Stimulated activated CD4-positive, alpha-beta T cell treated with anti-CD3 and anti-CD28 coated beads, Interleukin-15, amount 100 ng/mL, for 1 hour (primary cell): Measurements from ENCODE around the gene LAMP1.
"Not testable (repeated sequence)": the region's sequence is repeated elsewhere in the genome, so short reads cannot be mapped to it uniquely, and the experiment has no call there.

Experiments used
- DNase-seq, 2 donors: peaks; one replicate each; pipeline ENCODE4 v3.0.0-alpha.2; 2020; ENCODE audit warnings: low read depth in 1 of 2, low spot score in 1 of 2

LAMP1 gene

DNA sequence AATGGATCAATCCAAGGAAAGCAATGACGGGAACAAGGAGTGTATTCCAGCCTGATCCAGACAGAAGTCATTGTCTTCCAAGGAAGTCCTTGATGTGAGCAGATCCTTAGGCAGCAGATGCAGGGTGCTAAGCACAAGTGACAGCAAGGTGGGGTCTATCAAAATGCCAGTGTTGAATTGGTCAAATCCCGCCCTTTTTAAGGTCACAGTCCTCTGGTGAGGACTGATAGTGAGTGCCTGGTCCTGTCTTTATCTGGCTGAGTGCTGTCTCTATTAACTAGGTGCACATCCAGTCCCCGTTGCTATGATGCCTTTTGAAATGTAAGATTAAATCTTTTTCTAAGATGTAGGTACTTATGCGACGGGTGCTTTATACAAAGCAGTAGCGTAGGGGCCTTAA lies 1.3 kb upstream of the LAMP1 start:
- DNase-seq, result no peak

DNA sequence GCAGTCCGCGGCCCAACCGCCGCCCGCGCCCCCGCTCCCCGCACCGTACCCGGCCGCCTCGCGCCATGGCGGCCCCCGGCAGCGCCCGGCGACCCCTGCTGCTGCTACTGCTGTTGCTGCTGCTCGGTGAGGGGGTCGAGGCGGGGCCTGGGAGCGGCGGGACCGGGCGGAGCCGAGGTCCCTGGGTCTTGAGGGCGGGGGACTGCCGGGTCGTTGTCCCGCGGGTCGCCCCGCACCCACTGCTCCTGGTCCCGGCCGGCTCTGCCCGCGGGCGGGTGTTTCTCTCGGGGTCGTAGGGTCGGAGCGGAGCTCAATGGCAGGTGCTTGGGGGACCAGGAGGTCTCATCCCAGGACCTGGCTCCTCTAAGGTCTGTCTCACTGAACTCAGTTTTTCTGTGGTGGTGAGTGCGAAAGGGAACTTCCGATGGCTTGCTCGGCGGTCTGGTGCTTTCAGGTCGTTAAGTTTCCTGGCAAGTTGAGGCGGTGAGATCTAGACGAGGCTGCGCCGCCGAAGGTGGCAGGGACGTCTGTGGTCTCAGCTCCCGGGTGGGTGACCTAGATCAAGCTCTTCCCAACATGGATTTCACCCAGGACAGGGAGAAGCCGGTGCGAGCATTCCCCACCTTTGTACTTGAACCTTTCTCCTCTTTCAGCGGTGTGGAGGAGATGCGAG lies 467 bp downstream of the LAMP1 start:
- peak; percentile 20 to 25 for DNase-seq

- no peak for DNase-seq
Observed at GRCh38 chr13:113298043-113298945, 1.3 kb downstream of the LAMP1 start.

DNA sequence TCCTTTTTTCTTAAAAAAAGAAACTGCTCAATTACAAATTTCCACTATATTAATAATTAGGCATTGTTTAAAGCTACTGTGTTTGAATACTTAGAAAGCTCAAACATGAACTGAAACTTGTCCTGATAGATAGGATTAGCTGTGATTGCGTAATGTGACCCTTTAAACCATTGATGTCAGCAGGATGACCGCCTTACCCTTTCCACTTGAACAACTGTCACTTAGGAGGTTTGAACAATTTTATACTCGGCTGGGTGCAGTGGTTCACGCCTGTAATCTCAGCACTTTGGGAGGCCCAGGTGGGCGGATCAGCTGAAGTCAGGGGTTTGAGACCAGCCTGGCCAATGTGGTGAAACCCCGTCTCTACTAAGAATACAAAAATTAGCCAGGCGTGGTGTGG lies 2.9 kb downstream of the LAMP1 start:
- no peak for DNase-seq

GRCh38 chr13:113302986-113303385 lies 5.9 kb downstream of the LAMP1 start:
- no peak for DNase-seq

- no peak for DNase-seq
Observed at GRCh38 chr13:113304121-113304520, 7.1 kb downstream of the LAMP1 start.

- no peak for DNase-seq
Observed at GRCh38 chr13:113305208-113305607, 8.2 kb downstream of the LAMP1 start.

GRCh38 chr13:113307491-113307890 lies 10.5 kb downstream of the LAMP1 start:
- DNase-seq, result no peak

DNA sequence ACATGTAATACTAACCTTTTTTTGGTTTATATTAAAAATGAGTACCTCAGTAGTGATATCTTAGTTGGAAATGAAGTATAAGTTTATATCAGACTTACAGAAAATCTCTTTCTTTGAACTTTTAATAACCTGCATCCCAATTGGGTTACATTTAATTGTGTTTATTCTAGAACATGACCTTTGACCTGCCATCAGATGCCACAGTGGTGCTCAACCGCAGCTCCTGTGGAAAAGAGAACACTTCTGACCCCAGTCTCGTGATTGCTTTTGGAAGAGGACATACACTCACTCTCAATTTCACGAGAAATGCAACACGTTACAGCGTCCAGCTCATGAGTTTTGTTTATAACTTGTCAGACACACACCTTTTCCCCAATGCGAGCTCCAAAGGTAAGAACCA lies 12.4 kb downstream of the LAMP1 start:
- no peak for DNase-seq

DNA sequence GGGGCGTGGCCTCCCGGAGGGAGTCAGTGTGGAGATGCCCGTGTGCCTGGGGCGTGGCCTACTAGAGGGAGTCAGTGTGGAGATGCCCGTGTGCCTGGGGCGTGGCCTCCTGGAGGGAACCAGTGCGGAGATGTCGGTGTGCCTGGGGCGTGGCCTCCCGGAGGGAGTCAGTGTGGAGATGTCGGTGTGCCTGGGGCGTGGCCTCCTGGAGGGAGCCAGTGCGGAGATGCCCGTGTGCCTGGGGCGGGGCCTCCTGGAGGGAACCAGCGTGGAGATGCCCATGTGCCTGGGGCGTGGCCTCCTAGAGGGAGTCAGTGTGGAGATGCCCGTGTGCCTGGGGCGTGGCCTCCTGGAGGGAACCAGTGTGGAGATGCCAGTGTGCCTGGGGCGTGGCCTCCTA lies 17.1 kb downstream of the LAMP1 start:
- not testable (repeated sequence) for DNase-seq

DNA sequence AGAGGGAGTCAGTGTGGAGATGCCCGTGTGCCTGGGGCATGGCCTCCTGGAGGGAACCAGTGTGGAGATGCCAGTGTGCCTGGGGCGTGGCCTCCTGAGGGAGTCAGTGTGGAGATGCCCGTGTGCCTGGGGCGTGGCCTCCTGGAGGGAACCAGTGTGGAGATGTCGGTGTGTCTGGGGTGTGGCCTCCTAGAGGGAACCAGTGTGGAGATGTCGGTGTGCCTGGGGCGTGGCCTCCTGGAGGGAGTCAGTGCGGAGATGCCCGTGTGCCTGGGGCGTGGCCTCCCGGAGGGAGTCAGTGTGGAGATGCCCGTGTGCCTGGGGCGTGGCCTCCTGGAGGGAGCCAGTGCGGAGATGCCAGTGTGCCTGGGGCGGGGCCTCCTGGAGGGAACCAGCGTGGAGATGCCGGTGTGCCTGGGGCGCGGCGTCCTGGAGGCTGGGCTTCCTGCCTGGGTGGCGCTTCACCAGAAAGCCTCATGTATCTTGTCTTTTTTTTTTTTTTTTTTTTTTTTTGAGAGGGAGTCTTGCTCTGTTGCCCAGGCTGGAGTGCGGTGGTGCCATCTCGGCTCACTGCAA lies 17.9 kb downstream of the LAMP1 start:
- not testable (repeated sequence) for DNase-seq

DNA sequence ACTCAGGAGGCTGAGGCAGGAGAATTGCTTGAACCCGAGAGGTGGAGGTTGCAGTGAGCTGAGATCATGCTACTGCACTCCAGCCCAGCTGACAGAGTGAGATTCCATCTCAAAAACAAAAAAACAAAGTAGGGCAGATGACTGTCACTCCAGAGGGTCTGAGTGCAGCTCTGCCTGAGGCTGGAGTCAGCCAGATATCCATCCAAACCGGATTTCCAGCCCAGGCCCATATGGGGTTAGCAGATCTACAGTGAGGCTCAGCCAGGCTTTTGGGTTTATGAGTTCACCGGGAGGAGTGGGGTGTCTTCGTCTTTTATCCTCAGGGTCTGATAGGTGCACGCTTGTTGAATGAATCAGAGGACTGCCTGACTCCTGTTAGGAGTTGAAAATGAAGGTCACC lies 19.0 kb downstream of the LAMP1 start:
- DNase-seq, result no peak

DNA sequence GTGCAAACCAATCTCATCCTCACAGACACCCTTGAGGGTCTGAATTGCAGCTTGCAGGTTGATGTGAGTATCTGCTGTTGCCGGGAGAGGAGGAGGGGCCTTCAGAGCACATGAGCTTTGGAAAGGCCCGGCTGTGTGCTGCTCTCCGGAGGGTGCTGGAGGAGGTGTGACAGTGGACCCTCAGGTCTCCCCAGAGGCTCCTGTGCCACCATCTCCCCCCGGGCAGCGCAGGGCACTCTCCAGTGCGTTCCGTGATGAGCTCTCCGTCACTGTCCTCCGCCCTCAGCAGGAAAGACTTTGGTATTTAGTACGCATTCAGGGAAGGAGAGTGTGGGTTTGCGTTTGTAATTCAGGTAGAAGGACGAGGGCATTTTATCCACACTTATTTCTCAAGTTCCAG lies 20.0 kb downstream of the LAMP1 start:
- DNase-seq, result no peak

DNA sequence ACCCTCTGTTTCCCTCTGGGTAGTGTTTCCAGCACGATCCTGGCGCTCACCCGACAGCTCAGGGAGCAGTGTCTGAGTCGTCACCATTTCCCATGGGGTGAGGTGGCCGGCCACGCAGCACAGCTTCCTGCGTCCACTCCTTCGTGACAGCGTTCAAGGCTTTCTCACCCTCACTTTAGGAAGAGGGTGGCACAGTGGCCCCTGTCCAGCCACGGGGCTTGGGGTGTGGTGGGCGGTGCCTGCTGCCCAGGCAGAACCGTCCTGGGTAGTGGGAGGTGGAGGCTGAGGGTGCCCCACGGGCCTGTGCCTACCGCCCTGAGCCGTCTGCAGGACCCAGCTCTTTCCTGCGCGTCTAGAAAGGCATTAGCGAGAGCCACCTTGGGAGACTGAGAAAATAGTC lies 21.9 kb downstream of the LAMP1 start:
- DNase-seq, result no peak

GRCh38 chr13:113319371-113319770 lies 22.3 kb downstream of the LAMP1 start:
- DNase-seq, result no peak

GRCh38 chr13:113320226-113320875 lies 23.3 kb downstream of the LAMP1 start:
- DNase-seq, result no peak

- DNase-seq, result no peak
Observed at GRCh38 chr13:113321546-113321945, 24.5 kb downstream of the LAMP1 start.

DNA sequence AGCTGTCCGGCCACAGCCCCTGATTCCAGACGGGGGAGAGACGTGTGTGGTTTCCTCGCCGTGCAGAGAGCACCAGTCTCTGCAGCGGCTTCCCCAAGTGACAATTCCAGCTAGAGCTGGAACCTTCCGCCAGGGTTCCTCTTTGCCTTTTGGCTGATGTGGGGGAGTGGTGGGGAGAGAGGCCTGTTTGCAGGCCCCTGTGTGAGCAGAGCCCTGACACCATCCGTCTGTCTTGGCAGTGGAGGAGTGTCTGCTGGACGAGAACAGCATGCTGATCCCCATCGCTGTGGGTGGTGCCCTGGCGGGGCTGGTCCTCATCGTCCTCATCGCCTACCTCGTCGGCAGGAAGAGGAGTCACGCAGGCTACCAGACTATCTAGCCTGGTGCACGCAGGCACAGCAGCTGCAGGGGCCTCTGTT lies 25.0 kb downstream of the LAMP1 start:
- no peak for DNase-seq

- no peak for DNase-seq
Observed at GRCh38 chr13:113322890-113323651, 26.0 kb downstream of the LAMP1 start.

DNA sequence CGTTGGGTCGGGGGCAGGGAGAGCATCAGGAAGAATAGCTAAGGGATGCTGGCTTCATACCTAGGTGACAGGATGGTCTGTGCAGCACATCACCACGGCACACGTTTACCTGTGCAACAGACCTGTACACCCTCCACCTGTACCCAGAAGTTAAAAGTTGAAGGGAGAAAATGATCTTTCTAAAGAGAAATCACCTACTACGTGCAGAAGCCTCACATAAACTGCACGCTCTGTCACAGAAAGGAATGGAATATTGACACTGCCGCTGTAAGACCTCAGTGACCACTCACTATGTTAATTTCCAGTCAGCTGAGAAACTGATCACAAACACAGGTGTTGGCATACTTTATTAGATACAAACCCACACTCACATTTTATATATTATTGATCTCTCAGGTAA lies 26.8 kb downstream of the LAMP1 start:
- no peak for DNase-seq

GRCh38 chr13:113324398-113324797 lies 27.4 kb downstream of the LAMP1 start:
- no peak for DNase-seq
